Lower leg skin (tissue), 3 donors: Measurements from ENCODE around the gene CTTN.

Source experiments
- POLR2A ChIP-seq, 2 donors: fragments of 450-650 bp; IDR thresholded peaks; one replicate each; pipeline ENCODE4 v1.6.1; 2016 to 2017; ENCODE audit warnings: antibody characterized with exemption in 2 of 2, mild to moderate bottlenecking in 1 of 2, moderate library complexity in 1 of 2
- TF ChIP-seq, protein P1 (sequence below), 3 donors: fragments of 450-650 bp; IDR thresholded peaks; one replicate each; pipeline ENCODE4 v1.5.1; 2016; ENCODE audit warnings: antibody characterized with exemption in 3 of 3, mild to moderate bottlenecking in 3 of 3, moderate library complexity in 2 of 3

- TF ChIP-seq, protein P1, sequence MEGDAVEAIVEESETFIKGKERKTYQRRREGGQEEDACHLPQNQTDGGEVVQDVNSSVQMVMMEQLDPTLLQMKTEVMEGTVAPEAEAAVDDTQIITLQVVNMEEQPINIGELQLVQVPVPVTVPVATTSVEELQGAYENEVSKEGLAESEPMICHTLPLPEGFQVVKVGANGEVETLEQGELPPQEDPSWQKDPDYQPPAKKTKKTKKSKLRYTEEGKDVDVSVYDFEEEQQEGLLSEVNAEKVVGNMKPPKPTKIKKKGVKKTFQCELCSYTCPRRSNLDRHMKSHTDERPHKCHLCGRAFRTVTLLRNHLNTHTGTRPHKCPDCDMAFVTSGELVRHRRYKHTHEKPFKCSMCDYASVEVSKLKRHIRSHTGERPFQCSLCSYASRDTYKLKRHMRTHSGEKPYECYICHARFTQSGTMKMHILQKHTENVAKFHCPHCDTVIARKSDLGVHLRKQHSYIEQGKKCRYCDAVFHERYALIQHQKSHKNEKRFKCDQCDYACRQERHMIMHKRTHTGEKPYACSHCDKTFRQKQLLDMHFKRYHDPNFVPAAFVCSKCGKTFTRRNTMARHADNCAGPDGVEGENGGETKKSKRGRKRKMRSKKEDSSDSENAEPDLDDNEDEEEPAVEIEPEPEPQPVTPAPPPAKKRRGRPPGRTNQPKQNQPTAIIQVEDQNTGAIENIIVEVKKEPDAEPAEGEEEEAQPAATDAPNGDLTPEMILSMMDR (IDR thresholded peaks at IDR 0.05), result no peak
- no peak for TF ChIP-seq POLR2A (IDR thresholded peaks at IDR 0.05)
Measured at GRCh38 chr11:70416881-70417280, 18.6 kb downstream of the CTTN start.
